K562 (cell line): Measurements from ENCODE around the gene HMOX2. TPM values are rescaled to one million over a fixed set of nuclear protein-coding genes. Genes with fewer than 3 reads are reported as not detected.

Experiments used
- CHD1 ChIP-seq: fragments of 200-600 bp; sonication (generic); IDR thresholded peaks from one replicate; pipeline ENCODE4 v1.6.1; 2012; ENCODE audit warnings: mild to moderate bottlenecking, moderate library complexity, low read length, inconsistent platforms
- CTBP1 ChIP-seq: fragments of 450-650 bp; IDR thresholded peaks from 2 replicates; pipeline ENCODE4 v1.6.1; 2016; ENCODE audit warnings: borderline replicate concordance
- CXXC5 ChIP-seq: fragments of 250-450 bp; sonication (Bioruptor Pico); IDR thresholded peaks from 2 replicates; pipeline ENCODE4 v1.8.0; 2022; ENCODE audit warnings: inconsistent platforms, mild to moderate bottlenecking, moderate library complexity
- EP300 ChIP-seq: IDR thresholded peaks from 2 replicates; pipeline ENCODE4 v1.6.1; 2012; ENCODE audit warnings: low read length, improper control_type of control experiment
- KDM4B ChIP-seq, 2 experiments: fragments of 450-650 bp in 1 of 2; sonication (generic) in 1 of 2; IDR thresholded peaks; 2 replicates each; pipeline ENCODE4 v1.6.1; 2016 to 2017; ENCODE audit warnings: borderline replicate concordance in 2 of 2, antibody characterized with exemption in 1 of 2, low read depth in 1 of 2, mild to moderate bottlenecking in 1 of 2
- MAFG ChIP-seq: fragments of 450-650 bp; conservative IDR thresholded peaks from 2 replicates; pipeline ENCODE4 v1.6.1; 2016; ENCODE audit warnings: missing genetic modification characterization, missing compliant biosample characterization
- MTF1 ChIP-seq: fragments of 250-450 bp; sonication (Bioruptor Pico); IDR thresholded peaks from 2 replicates; pipeline ENCODE4 v1.9.0; 2021; ENCODE audit warnings: moderate library complexity, mild to moderate bottlenecking, inconsistent platforms, borderline replicate concordance
- NBN ChIP-seq: fragments of 450-650 bp; IDR thresholded peaks from 2 replicates; pipeline ENCODE4 v1.6.1; 2016; ENCODE audit warnings: low read depth, mild to moderate bottlenecking
- NCOA1 ChIP-seq: fragments of 450-650 bp; IDR thresholded peaks from 2 replicates; pipeline ENCODE4 v1.6.1; 2016; ENCODE audit warnings: low read depth
- NFRKB ChIP-seq: fragments of 450-650 bp; IDR thresholded peaks from 2 replicates; pipeline ENCODE4 v1.6.1; 2016; ENCODE audit warnings: low read depth
- POLR2B ChIP-seq: fragments of 450-650 bp; IDR thresholded peaks from 2 replicates; pipeline ENCODE4 v1.6.1; 2018; ENCODE audit warnings: low read depth; ENCODE audit not compliant: partially characterized antibody
- PPARD ChIP-seq: fragments of 250-450 bp; sonication (Bioruptor Pico); IDR thresholded peaks from 2 replicates; pipeline ENCODE4 v1.8.0; 2022; ENCODE audit warnings: inconsistent platforms, mild to moderate bottlenecking, moderate library complexity
- PRMT5 ChIP-seq: sonication (generic); formaldehyde crosslinking; IDR thresholded peaks from 2 replicates; pipeline ENCODE4 v1.5.0; 2020; ENCODE audit warnings: missing genetic modification reagents
- RUNX1 ChIP-seq: sonication (generic); IDR thresholded peaks from 2 replicates; pipeline ENCODE4 v1.6.1; 2016; ENCODE audit warnings: antibody characterized with exemption, low read depth
- WHSC1 ChIP-seq: IDR thresholded peaks from one replicate; pipeline ENCODE4 v1.6.1; 2012; ENCODE audit warnings: low read length, control low read depth, inconsistent platforms
- ZBED1 ChIP-seq: IDR thresholded peaks from 2 replicates; pipeline ENCODE4 v1.6.1; 2014
- ZEB2 ChIP-seq: fragments of 450-650 bp; IDR thresholded peaks from 2 replicates; pipeline ENCODE4 v1.6.1; 2016
- ZFX ChIP-seq: sonication (generic); formaldehyde crosslinking; IDR thresholded peaks from 2 replicates; pipeline ENCODE4 v1.8.0; 2022; ENCODE audit warnings: mild to moderate bottlenecking, missing genetic modification reagents, moderate library complexity
- ZNF644 ChIP-seq: fragments of 200-800 bp; sonication (Bioruptor generic); IDR thresholded peaks from 2 replicates; pipeline ENCODE4 v1.6.1; 2016; ENCODE audit warnings: low read depth, missing genetic modification characterization, missing compliant biosample characterization
- ZNF764 ChIP-seq: fragments of 250-450 bp; sonication (Bioruptor Pico); IDR thresholded peaks from 2 replicates; pipeline ENCODE4 v1.4.0; 2020; ENCODE audit warnings: low read depth, mild to moderate bottlenecking, moderate library complexity
- ZNF830 ChIP-seq: fragments of 250-450 bp; sonication (Bioruptor Pico); IDR thresholded peaks from 2 replicates; pipeline ENCODE4 v1.5.0; 2021; ENCODE audit warnings: mild to moderate bottlenecking
- polyA plus RNA-seq, 8 experiments: library from polyadenylated mRNA; depleted of rRNA in 4 of 8; stranded (reverse) in 5 of 8; unstranded in 3 of 8; fragments of >200 nt; fragmentation: Nextera tagmentation in 2 of 8; fragmentation: Illumina TruSeq in 1 of 8; extraction: Ambion mirVana in 2 of 8; extraction: Trizol in 1 of 8; gene quantifications; 2 replicates each; pipeline versions ENCODE4 v1.2.1 to v1.2.3, GENCODE V29; 2011 to 2014; ENCODE audit warnings: inconsistent platforms in 1 of 8, missing spikeins in 1 of 8
- total RNA-seq, 7 experiments: library from RNA; depleted of rRNA in 6 of 7; stranded (reverse); fragments of >200 nt in 6 of 7; fragmentation: Illumina TruSeq in 2 of 7; extraction: Trizol in 2 of 7; gene quantifications; 2 replicates each; pipeline versions ENCODE4 v1.2.1 to v1.2.3, GENCODE V29; 2011 to 2021; ENCODE audit warnings: low replicate concordance in 1 of 7
- TF ChIP-seq, protein P1 (sequence below): fragments of 200-800 bp; sonication (Bioruptor generic); IDR thresholded peaks from 2 replicates; pipeline ENCODE4 v1.6.1; 2016; ENCODE audit warnings: missing genetic modification characterization, missing compliant biosample characterization
- TF ChIP-seq, protein P2 (sequence below): sonication (generic); formaldehyde crosslinking; IDR thresholded peaks from 2 replicates; pipeline ENCODE4 v1.8.0; 2022; ENCODE audit warnings: missing genetic modification reagents, mild to moderate bottlenecking, borderline replicate concordance
- TF ChIP-seq, protein P3 (sequence below): fragments of 250-450 bp; sonication (Bioruptor Pico); IDR thresholded peaks from 2 replicates; pipeline ENCODE4 v1.8.0; 2021; ENCODE audit warnings: borderline replicate concordance, mild to moderate bottlenecking, moderate library complexity; ENCODE audit not compliant: poor library complexity, severe bottlenecking

HMOX2 gene
- total and polyA plus RNA-seq, 9 of the 15 experiments (the other 6 are each of a cell fraction or from before 2014, with no cell fraction given) = 26.8 to 87.4 (median 57.4) TPM

DNA sequence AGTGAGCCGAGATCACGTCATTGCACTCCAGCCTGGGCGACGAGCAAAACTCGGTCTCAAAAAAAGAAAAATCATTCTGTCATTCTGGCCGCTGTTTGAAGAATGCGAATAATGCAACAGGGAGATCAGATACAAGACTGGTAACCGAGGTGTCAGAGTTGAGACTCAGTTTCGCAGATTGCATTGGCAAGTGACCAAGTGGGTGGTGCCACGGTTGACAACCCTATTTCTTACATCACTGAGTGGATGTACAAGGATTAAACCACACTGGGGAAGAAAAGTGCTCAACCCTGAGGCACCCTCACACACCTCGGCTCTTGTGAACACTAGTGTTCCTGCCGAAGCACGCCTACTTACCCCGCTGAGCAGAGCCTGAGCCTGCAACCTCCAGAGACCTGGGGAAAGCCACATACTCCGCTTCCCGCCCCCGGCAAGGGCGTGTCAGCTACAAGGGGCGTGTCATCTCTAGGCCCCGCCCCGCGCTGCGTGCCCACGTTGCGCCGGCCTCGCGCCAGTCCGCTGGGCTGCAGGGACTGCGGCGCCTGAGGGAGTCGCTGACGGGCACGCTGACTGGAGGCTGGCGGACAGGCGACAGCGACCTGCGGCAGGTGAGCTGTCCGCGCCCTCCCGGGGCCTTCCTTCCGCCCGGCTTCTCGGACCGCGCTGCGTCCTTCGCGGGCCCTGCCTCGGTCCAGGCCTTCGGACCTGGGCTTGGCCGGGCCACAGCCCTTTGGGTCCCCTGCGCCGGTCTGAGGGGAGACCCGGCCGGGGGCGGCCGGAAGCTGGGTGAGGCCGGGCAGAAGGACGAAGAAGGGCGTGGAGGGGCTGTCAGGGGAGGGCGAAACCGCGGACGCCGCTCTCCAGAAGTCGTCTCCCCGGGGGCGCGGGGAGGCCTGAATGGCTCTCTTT lies at the start of gene HMOX2 (continued):
- TF ChIP-seq, protein P1, sequence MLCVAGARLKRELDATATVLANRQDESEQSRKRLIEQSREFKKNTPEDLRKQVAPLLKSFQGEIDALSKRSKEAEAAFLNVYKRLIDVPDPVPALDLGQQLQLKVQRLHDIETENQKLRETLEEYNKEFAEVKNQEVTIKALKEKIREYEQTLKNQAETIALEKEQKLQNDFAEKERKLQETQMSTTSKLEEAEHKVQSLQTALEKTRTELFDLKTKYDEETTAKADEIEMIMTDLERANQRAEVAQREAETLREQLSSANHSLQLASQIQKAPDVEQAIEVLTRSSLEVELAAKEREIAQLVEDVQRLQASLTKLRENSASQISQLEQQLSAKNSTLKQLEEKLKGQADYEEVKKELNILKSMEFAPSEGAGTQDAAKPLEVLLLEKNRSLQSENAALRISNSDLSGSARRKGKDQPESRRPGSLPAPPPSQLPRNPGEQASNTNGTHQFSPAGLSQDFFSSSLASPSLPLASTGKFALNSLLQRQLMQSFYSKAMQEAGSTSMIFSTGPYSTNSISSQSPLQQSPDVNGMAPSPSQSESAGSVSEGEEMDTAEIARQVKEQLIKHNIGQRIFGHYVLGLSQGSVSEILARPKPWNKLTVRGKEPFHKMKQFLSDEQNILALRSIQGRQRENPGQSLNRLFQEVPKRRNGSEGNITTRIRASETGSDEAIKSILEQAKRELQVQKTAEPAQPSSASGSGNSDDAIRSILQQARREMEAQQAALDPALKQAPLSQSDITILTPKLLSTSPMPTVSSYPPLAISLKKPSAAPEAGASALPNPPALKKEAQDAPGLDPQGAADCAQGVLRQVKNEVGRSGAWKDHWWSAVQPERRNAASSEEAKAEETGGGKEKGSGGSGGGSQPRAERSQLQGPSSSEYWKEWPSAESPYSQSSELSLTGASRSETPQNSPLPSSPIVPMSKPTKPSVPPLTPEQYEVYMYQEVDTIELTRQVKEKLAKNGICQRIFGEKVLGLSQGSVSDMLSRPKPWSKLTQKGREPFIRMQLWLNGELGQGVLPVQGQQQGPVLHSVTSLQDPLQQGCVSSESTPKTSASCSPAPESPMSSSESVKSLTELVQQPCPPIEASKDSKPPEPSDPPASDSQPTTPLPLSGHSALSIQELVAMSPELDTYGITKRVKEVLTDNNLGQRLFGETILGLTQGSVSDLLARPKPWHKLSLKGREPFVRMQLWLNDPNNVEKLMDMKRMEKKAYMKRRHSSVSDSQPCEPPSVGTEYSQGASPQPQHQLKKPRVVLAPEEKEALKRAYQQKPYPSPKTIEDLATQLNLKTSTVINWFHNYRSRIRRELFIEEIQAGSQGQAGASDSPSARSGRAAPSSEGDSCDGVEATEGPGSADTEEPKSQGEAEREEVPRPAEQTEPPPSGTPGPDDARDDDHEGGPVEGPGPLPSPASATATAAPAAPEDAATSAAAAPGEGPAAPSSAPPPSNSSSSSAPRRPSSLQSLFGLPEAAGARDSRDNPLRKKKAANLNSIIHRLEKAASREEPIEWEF (CRISPR knock-in tag) = no peak
- TF ChIP-seq EP300 = peak; percentile 26; the same call in 1 of the 2 replicates
- TF ChIP-seq CTBP1 = peak; percentile 96
- TF ChIP-seq ZEB2 = peak; percentile 92
- no peak for TF ChIP-seq ZBED1
- TF ChIP-seq WHSC1 = no peak
- TF ChIP-seq NFRKB = no peak
- peak; percentile 89 for TF ChIP-seq CXXC5 (CRISPR knock-in tag)
- no peak for TF ChIP-seq POLR2B
- peak; percentile 100 for TF ChIP-seq ZNF764 (CRISPR knock-in tag)
- TF ChIP-seq NBN = 0 out of 2 replicates have a peak, but pooled peaks have one; percentile 41
- TF ChIP-seq ZFX = peak; percentile 80
- TF ChIP-seq KDM4B (IDR thresholded peaks at IDR 0.05; ENCODE audit: borderline replicate concordance in 2 of 2, low read depth in 1 of 2) = no peak
- no peak for TF ChIP-seq PRMT5 (CRISPR knock-in tag)
- TF ChIP-seq, protein P2, sequence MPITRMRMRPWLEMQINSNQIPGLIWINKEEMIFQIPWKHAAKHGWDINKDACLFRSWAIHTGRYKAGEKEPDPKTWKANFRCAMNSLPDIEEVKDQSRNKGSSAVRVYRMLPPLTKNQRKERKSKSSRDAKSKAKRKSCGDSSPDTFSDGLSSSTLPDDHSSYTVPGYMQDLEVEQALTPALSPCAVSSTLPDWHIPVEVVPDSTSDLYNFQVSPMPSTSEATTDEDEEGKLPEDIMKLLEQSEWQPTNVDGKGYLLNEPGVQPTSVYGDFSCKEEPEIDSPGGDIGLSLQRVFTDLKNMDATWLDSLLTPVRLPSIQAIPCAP (CRISPR knock-in tag) = no peak
- TF ChIP-seq PPARD (CRISPR knock-in tag) = no peak
- TF ChIP-seq, protein P3, sequence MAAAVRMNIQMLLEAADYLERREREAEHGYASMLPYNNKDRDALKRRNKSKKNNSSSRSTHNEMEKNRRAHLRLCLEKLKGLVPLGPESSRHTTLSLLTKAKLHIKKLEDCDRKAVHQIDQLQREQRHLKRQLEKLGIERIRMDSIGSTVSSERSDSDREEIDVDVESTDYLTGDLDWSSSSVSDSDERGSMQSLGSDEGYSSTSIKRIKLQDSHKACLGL (CRISPR knock-in tag) = no peak
- no peak for TF ChIP-seq MAFG (tag)
- TF ChIP-seq MTF1 = no peak
- no peak for TF ChIP-seq RUNX1
- no peak for TF ChIP-seq ZNF644 (tag)
- TF ChIP-seq NCOA1 = no peak
- TF ChIP-seq CHD1 = no peak
- no peak for TF ChIP-seq ZNF830
